Activated naive CD8-positive, alpha-beta T cell treated with anti-CD3 and anti-CD28 coated beads, Interleukin-2, amount 50 U/mL, for 16 hours (primary cell): Measurements from ENCODE around the gene DOCK8.
"Not testable (repeated sequence)": the region's sequence is repeated elsewhere in the genome, so short reads cannot be mapped to it uniquely, and the experiment has no call there.

Source experiments
- DNase-seq: peaks from one replicate; pipeline ENCODE4 v3.0.0-alpha.2; 2020; ENCODE audit warnings: low read depth, low spot score

DOCK8 gene

DNA sequence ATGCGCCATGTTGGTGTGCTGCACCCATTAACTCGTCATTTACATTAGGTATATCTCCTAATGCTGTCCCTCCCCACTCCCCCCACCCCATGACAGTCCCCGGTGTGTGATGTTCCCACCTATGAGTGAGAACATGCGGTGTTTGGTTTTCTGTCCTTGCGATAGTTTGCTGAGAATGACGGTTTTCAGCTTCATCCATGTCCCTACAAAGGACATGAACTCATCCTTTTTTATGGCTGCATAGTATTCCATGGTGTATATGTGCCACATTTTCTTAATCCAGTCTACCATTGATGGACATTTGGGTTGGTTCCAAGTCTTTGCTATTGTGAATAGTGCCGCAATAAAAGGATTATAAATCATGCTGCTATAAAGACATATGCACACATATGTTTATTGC, 195.0 kb downstream of the DOCK8 start:
- DNase-seq, result not testable (repeated sequence)

DNA sequence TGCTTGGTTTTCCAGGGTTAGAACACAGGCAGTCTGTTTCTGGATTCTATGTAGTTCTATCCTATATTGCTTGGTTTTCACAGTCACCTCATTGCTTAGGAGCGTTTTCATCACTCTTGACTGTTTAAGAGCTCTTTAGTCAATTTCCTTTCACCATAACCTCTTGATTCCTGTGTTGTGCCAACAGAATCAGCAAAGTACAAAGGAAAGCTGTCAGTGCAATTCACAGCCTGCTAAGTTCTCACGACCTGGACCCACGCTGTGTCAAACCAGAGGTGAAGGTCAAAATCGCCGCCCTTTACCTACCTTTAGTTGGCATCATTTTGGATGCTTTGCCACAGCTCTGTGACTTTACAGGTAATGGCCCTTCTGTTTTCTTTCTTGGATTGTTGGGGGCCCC, 199.9 kb downstream of the DOCK8 start:
- no peak for DNase-seq

DNA sequence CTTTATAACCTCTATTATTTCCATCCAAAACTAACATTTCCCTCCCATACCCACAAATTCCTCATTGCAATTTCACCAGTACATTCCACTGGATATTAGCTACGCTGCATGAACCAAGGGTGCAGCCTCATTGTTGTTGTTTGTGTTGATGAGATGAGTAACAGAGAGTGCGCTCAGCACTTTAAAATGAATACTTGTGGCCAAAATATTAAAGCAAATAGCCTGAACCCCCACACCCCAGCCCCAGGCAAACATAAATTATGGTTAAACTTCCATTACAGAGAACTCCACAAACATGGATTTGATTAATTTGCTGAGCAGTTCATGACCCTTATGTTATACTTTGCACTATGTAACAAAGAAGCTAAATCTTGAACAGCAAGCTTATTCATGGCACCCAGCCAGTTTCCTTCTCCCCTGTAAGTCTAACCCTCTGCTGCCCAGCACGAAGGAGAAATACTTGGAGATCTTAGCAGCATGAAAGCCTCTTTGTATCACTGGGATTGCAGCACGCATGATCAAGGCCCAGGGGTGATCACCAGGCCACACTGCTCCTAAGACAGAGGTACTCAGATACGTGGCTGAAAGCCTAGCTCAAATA, 205.0 kb downstream of the DOCK8 start:
- no peak for DNase-seq

GRCh38 chr9:421896-422295, 207.2 kb downstream of the DOCK8 start:
- no peak for DNase-seq

- DNase-seq, result no peak
These were observed 211.6 kb downstream of the DOCK8 start for GRCh38 chr9:426264-426663.

DNA sequence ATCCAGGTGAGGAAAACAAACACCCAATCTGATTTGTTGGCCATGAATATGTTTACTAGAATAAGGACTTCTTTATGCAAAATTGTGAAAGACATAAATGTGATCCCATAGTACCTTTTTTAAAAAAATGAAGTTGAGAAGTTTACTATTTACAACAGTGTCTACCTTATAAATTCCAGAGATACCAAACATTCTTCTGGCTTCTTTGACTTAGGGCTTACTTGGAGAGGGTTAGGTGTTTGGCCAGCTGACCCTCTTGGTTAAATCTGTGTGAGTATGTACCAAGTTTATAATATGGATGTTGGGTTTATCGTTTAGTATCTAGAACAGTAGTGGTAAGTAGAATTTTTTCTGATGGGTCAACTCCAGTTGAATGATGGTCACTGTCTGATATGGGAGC, 212.3 kb downstream of the DOCK8 start:
- DNase-seq, result no peak

DNA sequence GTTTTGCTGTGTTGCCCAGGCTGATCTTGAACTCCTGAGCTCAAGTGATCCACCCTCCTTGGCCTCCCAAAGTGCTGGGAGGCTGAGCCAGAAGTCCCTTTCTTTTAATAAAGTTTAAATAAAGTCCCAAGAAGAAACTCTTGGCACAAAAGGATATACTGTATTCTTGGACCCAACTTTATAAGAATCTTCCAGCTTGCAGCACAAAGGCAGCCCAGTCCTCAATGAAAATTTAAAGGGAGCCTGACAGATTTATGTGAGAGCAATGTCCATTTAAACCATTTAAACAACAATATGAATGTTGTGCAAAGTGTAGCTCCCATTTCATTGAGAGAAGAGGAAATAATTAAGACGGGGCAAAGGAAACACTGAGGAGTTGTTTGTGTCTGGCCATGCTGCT, 217.0 kb downstream of the DOCK8 start:
- DNase-seq, result no peak

- DNase-seq, result no peak
These were observed 221.8 kb downstream of the DOCK8 start for GRCh38 chr9:436482-436881.

DNA sequence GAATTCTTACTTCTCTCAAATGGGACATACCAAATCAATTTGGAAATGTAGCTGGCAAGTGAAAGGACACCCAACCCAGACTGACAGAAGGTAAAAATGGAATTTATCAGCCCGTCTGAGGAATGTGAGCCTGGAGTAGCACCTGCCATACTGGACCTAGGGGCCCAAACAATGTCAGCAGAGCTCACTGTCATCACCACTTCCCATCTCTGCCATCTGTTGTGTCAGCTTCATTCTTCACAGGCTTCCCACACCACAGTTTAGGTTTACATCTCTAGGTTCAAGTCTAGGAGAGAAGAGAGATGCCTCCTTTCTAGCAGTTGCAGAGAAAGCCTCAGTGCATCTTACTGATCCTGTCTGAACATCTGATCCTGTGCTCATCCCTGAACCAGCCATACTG, 222.4 kb downstream of the DOCK8 start:
- DNase-seq, result no peak

DNA sequence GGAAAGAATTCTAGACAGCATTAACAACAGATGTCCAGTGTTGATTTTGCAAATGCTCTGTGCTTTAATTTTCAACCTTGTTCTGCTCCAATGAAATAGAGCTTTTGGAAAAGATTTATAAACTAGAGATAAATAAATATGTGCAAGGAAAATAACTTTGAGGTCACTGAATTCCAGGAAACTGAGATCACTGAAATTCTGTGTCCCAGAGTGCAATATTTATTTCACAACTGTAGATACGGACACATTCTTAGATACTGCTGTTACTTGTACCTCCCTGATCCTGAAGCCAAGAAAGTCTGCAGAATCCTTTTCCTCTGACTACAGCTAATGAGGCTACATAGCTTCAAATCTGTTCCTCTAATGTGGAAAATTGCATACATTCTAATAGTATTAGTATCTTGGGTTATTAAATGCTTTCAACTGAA, 222.9 kb downstream of the DOCK8 start:
- no peak for DNase-seq

DNA sequence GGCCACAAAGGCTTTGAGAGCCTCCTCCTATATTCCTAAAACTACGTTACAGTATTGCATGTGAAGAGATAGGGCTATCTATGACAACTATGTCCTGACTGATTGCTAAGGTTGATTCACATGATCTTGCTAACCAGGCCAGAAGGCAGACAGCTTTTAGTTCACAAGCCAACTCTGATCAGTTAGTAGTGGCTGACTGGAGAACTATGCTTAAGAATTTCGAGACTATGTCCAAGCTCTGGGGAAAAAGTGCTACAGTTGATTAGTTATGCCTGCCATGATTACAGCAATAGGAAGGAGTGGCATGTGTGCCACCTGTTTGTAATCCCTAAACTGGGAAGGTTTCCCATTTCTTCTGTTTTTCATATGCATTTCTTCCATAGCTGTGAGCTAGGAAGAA, 223.4 kb downstream of the DOCK8 start:
- DNase-seq, result no peak

- no peak for DNase-seq
These were observed 224.5 kb downstream of the DOCK8 start for GRCh38 chr9:438961-439768.

DNA sequence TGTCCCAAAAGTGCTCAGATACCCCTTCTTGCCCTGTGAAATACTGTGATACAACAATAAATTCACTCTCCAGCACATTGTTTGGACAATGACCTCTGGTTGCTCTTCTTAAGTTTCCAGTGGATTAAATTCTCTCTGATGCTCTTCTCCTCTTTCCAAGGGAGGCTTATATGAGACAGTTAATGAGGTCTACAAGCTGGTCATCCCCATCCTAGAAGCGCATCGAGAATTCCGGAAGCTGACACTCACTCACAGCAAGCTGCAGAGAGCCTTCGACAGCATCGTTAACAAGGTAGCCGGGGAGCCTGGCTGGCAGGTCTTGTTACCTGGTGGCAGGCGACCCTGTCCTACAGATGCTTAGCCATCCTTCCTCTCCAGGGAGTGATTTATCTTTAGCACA, 226.5 kb downstream of the DOCK8 start:
- DNase-seq, result no peak

DNA sequence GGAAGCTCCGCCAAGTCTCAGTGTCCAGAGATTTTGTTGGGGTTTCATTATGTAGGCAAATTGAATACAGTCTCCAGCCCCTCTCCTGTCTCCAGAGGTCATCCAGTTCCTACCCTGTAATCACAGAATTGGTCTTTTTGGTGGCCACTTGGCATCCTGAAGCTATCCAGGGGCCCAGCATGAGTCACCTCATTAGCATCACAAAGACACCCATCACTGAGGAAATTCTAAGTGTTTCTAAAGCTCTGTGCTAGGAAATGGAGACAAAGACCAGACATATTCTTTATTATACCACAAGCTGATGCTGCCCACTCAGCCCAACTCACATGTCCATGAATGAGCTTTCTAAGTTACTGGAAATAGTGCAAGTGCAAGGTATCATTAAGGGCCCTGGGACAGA, 229.9 kb downstream of the DOCK8 start:
- no peak for DNase-seq

- no peak for DNase-seq
These were observed 230.4 kb downstream of the DOCK8 start for GRCh38 chr9:445033-445432.

- DNase-seq, result no peak
These were observed 231.5 kb downstream of the DOCK8 start for GRCh38 chr9:446074-446699.

- no peak for DNase-seq
These were observed 232.8 kb downstream of the DOCK8 start for GRCh38 chr9:447230-448025.

DNA sequence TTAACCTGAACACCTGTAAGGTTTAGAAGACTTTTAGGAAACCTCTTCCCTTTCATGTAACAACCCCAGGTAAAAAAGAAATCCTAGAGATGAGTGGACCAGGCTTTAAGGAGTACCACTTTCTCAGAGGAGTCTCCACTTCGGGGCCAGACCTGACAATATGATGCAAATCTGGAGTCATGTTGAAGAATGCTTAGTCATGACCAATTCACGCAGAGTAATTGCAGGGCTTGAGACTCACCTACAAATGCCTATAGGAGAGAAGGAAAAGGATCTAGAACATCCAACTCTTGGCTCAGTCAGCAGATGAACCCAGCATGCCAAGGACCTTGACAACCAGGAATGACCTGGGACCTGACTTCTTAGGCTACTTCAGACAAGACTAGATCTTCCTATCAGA, 235.4 kb downstream of the DOCK8 start:
- no peak for DNase-seq

- no peak for DNase-seq
These were observed 235.9 kb downstream of the DOCK8 start for GRCh38 chr9:450561-450960.

DNA sequence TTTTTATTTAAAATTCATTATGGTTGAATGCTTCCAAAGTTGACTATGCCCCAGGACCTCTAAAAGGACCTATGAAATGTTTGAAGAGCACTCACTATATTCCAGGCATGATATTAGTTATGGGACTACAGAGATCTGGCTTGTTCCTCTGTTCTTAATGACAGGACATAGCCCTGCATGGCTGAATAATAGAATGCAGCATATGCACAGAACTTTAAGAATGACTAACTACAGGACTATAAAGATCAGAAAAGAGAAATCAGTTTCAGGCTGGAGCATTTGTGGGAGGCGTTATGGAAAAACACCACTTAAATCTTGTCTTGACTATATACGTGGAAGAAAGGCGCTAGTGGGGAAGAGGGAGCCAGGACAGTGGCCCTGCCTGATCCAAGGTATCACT, 239.2 kb downstream of the DOCK8 start:
- DNase-seq, result no peak

DNA sequence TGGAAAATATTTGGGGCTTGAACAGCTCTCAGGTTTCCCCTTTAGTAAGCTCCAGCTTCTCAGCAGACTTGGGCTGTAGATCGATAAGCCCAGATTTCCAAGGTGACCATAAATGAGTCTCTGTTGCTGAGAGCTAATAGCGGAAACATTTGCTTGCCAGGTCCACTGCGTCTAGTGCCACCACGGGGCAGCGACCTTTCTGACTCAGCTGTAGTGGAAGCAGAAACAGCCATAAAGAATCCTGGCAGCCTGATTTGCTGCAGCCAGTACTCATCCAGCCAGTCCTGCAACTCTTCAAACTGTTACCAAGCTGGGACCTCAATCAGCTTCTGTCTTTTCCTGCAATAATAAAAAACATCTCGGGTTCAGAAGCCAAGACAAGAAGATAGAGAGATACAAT, 241.7 kb downstream of the DOCK8 start:
- no peak for DNase-seq

DNA sequence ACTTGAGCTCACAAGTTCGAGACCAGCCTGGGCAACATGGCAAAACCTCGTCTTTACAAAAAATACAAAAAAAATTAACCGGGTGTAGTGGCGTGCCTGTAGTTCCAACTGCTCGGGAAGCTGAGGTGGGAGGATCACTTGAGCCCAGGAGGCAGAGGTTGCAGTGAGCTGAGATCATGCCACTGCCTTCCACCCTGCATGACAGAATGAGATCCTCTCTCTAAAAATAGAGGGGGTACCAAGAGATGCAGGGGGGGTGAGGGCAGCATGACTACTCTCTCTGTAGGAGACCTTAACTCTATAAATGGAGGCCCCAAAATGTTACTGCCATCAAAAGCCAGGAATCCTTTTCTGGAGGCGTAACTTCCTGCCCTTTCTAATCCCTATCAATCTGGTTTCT, 243.9 kb downstream of the DOCK8 start:
- no peak for DNase-seq
